ENCODE measurements around the gene CCDC88B.

CCDC88B gene

GRCh38 chr11:64362339-64362738 is 22.3 kb downstream of the CCDC88B start:
- TF ChIP-seq EZH2phosphoT487 (IDR thresholded peaks at IDR 0.05; ENCODE audit: borderline replicate concordance) (no peak), CTCF (conservative IDR thresholded peaks at IDR 0.05; ENCODE audit: low read length) (no peak)
- peaks cover 5% of the 10 kb centered on the region for H4K20me1 ChIP-seq (ENCODE audit: insufficient read depth, low read length, poor library complexity, severe bottlenecking)

GRCh38 chr11:64364435-64364834 is 24.4 kb downstream of the CCDC88B start:
- Histone ChIP-seq H3K4me2 (ENCODE audit: low read depth, low read length, poor library complexity, severe bottlenecking) (no peak overlapping the region), H3K4me1 (ENCODE audit: insufficient read depth, low read length, poor library complexity, severe bottlenecking) (peaks cover 14% of the 10 kb centered on the region), H3K79me2 (ENCODE audit: insufficient read depth, low read length) (peaks cover 10% of the 10 kb centered on the region; the same call in 1 of the 2 replicates), H3K9me3 (ENCODE audit: insufficient read depth, low read depth, low read length) (no peaks in the 10 kb centered on the region), H3K27me3 (ENCODE audit: insufficient read depth, low read length, poor library complexity, severe bottlenecking) (no peaks in the 10 kb centered on the region), H3K36me3 (ENCODE audit: insufficient read depth, low read length) (peaks cover 20% of the 10 kb centered on the region; the same call in 1 of the 2 replicates), H3F3A (ENCODE audit: low read depth) (no peaks in the 10 kb centered on the region), H3K9ac (ENCODE audit: low read depth, low read length, poor library complexity, severe bottlenecking) (no peak overlapping the region), H3K4me3 (ENCODE audit: low read length, poor library complexity, severe bottlenecking) (no peak overlapping the region), H2AFZ (ENCODE audit: low read length) (no peak overlapping the region), H3K9me2 (replicated peaks; ENCODE audit: low read depth, low read length) (no peaks in the 10 kb centered on the region), H4K20me1 (ENCODE audit: insufficient read depth, low read length, poor library complexity, severe bottlenecking) (peaks cover 5% of the 10 kb centered on the region)
- TF ChIP-seq EZH2phosphoT487 (IDR thresholded peaks at IDR 0.05; ENCODE audit: borderline replicate concordance) (no peak), CTCF (conservative IDR thresholded peaks at IDR 0.05; ENCODE audit: low read length) (no peak)

More at GRCh38 chr11:64362339-64362738, 22.3 kb downstream of the CCDC88B start:
- Histone ChIP-seq H3K4me1 (ENCODE audit: insufficient read depth, low read length, poor library complexity, severe bottlenecking) (peaks cover 29% of the 10 kb centered on the region), H3K4me3 (ENCODE audit: low read length, poor library complexity, severe bottlenecking) (no peak overlapping the region), H3K36me3 (ENCODE audit: insufficient read depth, low read length) (peaks cover 17% of the 10 kb centered on the region; the same call in 1 of the 2 replicates), H3K9me3 (ENCODE audit: insufficient read depth, low read depth, low read length) (no peaks in the 10 kb centered on the region), H3K9ac (ENCODE audit: low read depth, low read length, poor library complexity, severe bottlenecking) (no peak overlapping the region), H2AFZ (ENCODE audit: low read length) (no peak overlapping the region), H3K79me2 (ENCODE audit: insufficient read depth, low read length) (peaks cover 18% of the 10 kb centered on the region; the same call in 1 of the 2 replicates), H3F3A (ENCODE audit: low read depth) (no peaks in the 10 kb centered on the region), H3K9me2 (replicated peaks; ENCODE audit: low read depth, low read length) (no peaks in the 10 kb centered on the region), H3K4me2 (ENCODE audit: low read depth, low read length, poor library complexity, severe bottlenecking) (no peak overlapping the region), H3K27me3 (ENCODE audit: insufficient read depth, low read length, poor library complexity, severe bottlenecking) (no peaks in the 10 kb centered on the region)

- Histone ChIP-seq H3K27me3 (ENCODE audit: insufficient read depth, low read length, poor library complexity, severe bottlenecking) (no peaks in the 10 kb centered on the region), H3K79me2 (ENCODE audit: insufficient read depth, low read length) (peaks cover 5% of the 10 kb centered on the region; the same call in 1 of the 2 replicates), H3K4me2 (ENCODE audit: low read depth, low read length, poor library complexity, severe bottlenecking) (no peak overlapping the region), H3K9ac (ENCODE audit: low read depth, low read length, poor library complexity, severe bottlenecking) (no peak overlapping the region), H3F3A (ENCODE audit: low read depth) (no peaks in the 10 kb centered on the region), H2AFZ (ENCODE audit: low read length) (no peak overlapping the region), H3K9me2 (replicated peaks; ENCODE audit: low read depth, low read length) (no peaks in the 10 kb centered on the region), H3K4me1 (ENCODE audit: insufficient read depth, low read length, poor library complexity, severe bottlenecking) (peaks cover 11% of the 10 kb centered on the region), H4K20me1 (ENCODE audit: insufficient read depth, low read length, poor library complexity, severe bottlenecking) (peaks cover under 1% of the 10 kb centered on the region), H3K4me3 (ENCODE audit: low read length, poor library complexity, severe bottlenecking) (no peak overlapping the region), H3K9me3 (ENCODE audit: insufficient read depth, low read depth, low read length) (no peaks in the 10 kb centered on the region), H3K36me3 (ENCODE audit: insufficient read depth, low read length) (peaks cover 20% of the 10 kb centered on the region; the same call in 1 of the 2 replicates)
- no peak for TF ChIP-seq EZH2phosphoT487 (IDR thresholded peaks at IDR 0.05; ENCODE audit: borderline replicate concordance)
- no peak for TF ChIP-seq CTCF (conservative IDR thresholded peaks at IDR 0.05; ENCODE audit: low read length)
Observed at GRCh38 chr11:64364911-64365310, 24.9 kb downstream of the CCDC88B start.
